GM10266 (cell line): ENCODE data around the gene CDH23.

Experiments used
- DNase-seq: peaks from one replicate; pipeline ENCODE4 v3.0.0; 2012; ENCODE audit errors: extremely low spot score
- CTCF ChIP-seq: IDR thresholded peaks from 2 replicates; pipeline ENCODE4 v1.5.1; 2012; ENCODE audit warnings: mild to moderate bottlenecking, low read depth; ENCODE audit not compliant: control insufficient read depth, insufficient read depth; ENCODE audit errors: missing control alignments

Gene CDH23

GRCh38 chr10:71615538-71616329 lies 219.0 kb downstream of the CDH23 start:
- no peak for DNase-seq
- TF ChIP-seq CTCF: no peak

- no peak for DNase-seq
- TF ChIP-seq CTCF: no peak
Observed at GRCh38 chr10:71616817-71617654, 220.3 kb downstream of the CDH23 start.

- no peak for TF ChIP-seq CTCF
- no peak for DNase-seq
Observed at GRCh38 chr10:71618176-71618575, 221.5 kb downstream of the CDH23 start.

- no peak for DNase-seq
- TF ChIP-seq CTCF: no peak
Observed at GRCh38 chr10:71618598-71618997, 221.9 kb downstream of the CDH23 start.

GRCh38 chr10:71620642-71621041 lies 223.9 kb downstream of the CDH23 start:
- TF ChIP-seq CTCF: no peak
- no peak for DNase-seq

- no peak for DNase-seq
- TF ChIP-seq CTCF: no peak
Observed at GRCh38 chr10:71621231-71622153, 224.8 kb downstream of the CDH23 start.
